Measurements from ENCODE around the gene ITGAE. TPM values are rescaled to one million over a fixed set of nuclear protein-coding genes. Genes with fewer than 3 reads are reported as not detected.
A peak's percentile ranks its signal among the peaks of the same experiment; 100 is the strongest.

ITGAE gene
- total RNA-seq, 1 experiment from 2014 or later = 14.7 TPM

DNA sequence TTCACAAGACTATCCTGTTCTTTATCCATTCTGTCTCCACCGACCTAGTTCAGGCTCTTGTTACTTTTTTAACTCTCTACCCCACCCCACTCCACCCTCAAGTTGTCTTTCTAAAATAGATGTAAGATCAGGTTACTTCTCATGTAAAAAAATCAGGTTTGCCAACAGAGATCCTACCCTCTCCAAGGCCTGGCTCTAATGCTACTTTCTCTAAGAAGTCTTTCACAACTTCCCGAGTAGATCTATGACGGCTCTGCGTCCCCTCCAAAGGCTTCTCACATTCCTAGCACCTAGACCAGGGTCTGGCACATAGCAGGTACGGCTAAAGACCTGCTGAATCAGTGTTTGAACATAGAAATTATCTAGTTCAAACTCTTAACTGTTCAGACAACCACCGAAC, 14.1 kb upstream of the ITGAE start:
- H3K27me3 Mint-ChIP-seq (ENCODE audit: unreplicated experiment) = no peaks in the 10 kb centered on the region
- CTCF ChIA-PET = no interaction called here
- no peak overlapping the region for H3K27ac Mint-ChIP-seq (ENCODE audit: unreplicated experiment)
- DNase-seq = no peak
- intact Hi-C loops (cut with micrococcal nuclease; ENCODE audit: unreplicated experiment) = no loop called here
- no peaks in the 10 kb centered on the region for H3K36me3 Mint-ChIP-seq (ENCODE audit: insufficient read depth, unreplicated experiment)
- no peaks in the 10 kb centered on the region for H3K4me1 Mint-ChIP-seq (ENCODE audit: low read depth, unreplicated experiment)
- no peak overlapping the region for H3K4me3 Mint-ChIP-seq (ENCODE audit: low read depth, unreplicated experiment)
- H3K9me3 Mint-ChIP-seq (ENCODE audit: low read depth, unreplicated experiment) = no peaks in the 10 kb centered on the region
- no TSS peak for BruUV-seq (replicated peaks)
- no peak for TF ChIP-seq CTCF (IDR thresholded peaks at IDR 0.05; ENCODE audit: unreplicated experiment)

DNA sequence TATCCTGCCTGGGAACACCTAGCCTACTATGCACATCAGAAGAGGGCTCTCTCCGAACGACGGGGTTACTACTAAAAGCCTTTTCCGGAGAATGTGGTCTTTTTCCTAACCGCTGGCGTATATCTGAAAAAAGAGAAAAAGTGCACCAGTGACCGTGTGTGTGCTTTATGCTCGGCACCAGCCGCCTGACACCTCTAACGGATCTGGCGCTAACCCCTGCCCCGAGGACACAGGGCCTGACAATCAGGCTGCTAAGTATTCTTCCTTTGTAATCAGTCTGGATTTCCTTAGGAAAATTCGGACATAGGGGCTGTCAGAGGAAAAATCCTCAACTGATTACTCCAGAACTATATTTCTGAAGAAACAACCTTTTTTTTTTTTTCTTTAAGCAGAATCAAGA, 13.4 kb upstream of the ITGAE start:
- intact Hi-C loops (cut with micrococcal nuclease; ENCODE audit: unreplicated experiment) = no loop called here
- CTCF ChIA-PET = no interaction called here
- Mint-ChIP-seq H3K9me3 (ENCODE audit: low read depth, unreplicated experiment) (no peaks in the 10 kb centered on the region), H3K4me1 (ENCODE audit: low read depth, unreplicated experiment) (no peaks in the 10 kb centered on the region), H3K4me3 (ENCODE audit: low read depth, unreplicated experiment) (no peak overlapping the region), H3K36me3 (ENCODE audit: insufficient read depth, unreplicated experiment) (peaks cover 5% of the 10 kb centered on the region), H3K27me3 (ENCODE audit: unreplicated experiment) (no peaks in the 10 kb centered on the region), H3K27ac (ENCODE audit: unreplicated experiment) (no peak overlapping the region)
- no TSS peak for BruUV-seq (replicated peaks)
- no peak for TF ChIP-seq CTCF (IDR thresholded peaks at IDR 0.05; ENCODE audit: unreplicated experiment)
- DNase-seq = no peak

DNA sequence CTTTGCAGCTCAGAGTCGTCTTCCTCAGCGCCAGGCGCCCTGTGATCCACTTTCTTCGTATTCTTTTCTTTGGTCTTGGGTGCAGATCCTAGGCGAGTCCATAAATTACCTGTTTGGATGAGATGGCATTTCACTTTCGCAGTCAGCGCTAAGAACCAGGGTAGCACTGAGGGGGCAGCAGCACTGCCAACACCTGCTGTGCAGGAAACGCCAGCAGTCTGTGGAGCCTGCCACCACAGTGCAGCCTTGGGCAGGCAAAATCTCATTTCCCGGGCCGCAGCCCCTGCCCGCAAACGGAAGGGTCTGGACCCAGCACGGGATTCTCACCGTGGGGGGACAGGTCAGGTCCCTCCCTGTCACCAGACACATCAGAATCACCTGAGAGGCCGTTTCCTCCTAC, 12.2 kb upstream of the ITGAE start:
- no peak for DNase-seq
- Mint-ChIP-seq H3K27ac (ENCODE audit: unreplicated experiment) (no peak overlapping the region), H3K36me3 (ENCODE audit: insufficient read depth, unreplicated experiment) (peaks cover 9% of the 10 kb centered on the region), H3K4me3 (ENCODE audit: low read depth, unreplicated experiment) (no peak overlapping the region), H3K27me3 (ENCODE audit: unreplicated experiment) (no peaks in the 10 kb centered on the region), H3K4me1 (ENCODE audit: low read depth, unreplicated experiment) (no peaks in the 10 kb centered on the region), H3K9me3 (ENCODE audit: low read depth, unreplicated experiment) (no peaks in the 10 kb centered on the region)
- CTCF ChIA-PET = no interaction called here
- no peak for TF ChIP-seq CTCF (IDR thresholded peaks at IDR 0.05; ENCODE audit: unreplicated experiment)
- intact Hi-C loops (cut with micrococcal nuclease; ENCODE audit: unreplicated experiment) = no loop called here
- no TSS peak for BruUV-seq (replicated peaks)

DNA sequence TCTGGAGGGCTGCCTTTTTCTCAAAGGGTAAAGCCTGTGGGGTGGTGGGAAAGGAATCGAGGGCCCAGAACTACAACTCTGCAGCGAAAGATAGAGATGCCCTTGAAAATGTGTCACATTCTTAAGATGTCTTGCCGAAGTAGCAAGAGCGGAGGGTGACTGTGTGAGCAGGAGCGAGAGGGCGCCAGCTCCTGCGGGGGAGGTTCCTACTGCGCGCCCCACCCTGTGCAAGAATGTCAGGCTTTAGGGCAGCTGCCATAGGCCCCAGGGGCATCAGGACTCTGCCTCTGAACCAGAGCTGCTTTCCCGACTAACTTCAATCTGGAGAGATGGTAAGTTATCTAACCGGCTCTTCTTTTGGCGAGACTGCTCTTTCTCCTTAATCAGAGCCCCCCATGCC, 11.8 kb upstream of the ITGAE start:
- no peak for DNase-seq
- CTCF ChIA-PET = no interaction called here
- intact Hi-C loops (cut with micrococcal nuclease; ENCODE audit: unreplicated experiment) = no loop called here
- H3K36me3 Mint-ChIP-seq (ENCODE audit: insufficient read depth, unreplicated experiment) = peaks cover 10% of the 10 kb centered on the region
- no TSS peak for BruUV-seq (replicated peaks)
- no peak overlapping the region for H3K27ac Mint-ChIP-seq (ENCODE audit: unreplicated experiment)
- no peaks in the 10 kb centered on the region for H3K4me1 Mint-ChIP-seq (ENCODE audit: low read depth, unreplicated experiment)
- TF ChIP-seq CTCF (IDR thresholded peaks at IDR 0.05; ENCODE audit: unreplicated experiment) = no peak
- no peaks in the 10 kb centered on the region for H3K27me3 Mint-ChIP-seq (ENCODE audit: unreplicated experiment)
- no peak overlapping the region for H3K4me3 Mint-ChIP-seq (ENCODE audit: low read depth, unreplicated experiment)
- H3K9me3 Mint-ChIP-seq (ENCODE audit: low read depth, unreplicated experiment) = no peaks in the 10 kb centered on the region

GRCh38 chr17:3812284-3812683, 11.3 kb upstream of the ITGAE start:
- BruUV-seq (replicated peaks) = TSS peak; percentile 33
- intact Hi-C loops (cut with micrococcal nuclease; ENCODE audit: unreplicated experiment) = no loop called here
- CTCF ChIA-PET = no interaction called here
- DNase-seq = no peak
- Mint-ChIP-seq H3K27ac (ENCODE audit: unreplicated experiment) (no peak overlapping the region), H3K4me1 (ENCODE audit: low read depth, unreplicated experiment) (no peaks in the 10 kb centered on the region), H3K4me3 (ENCODE audit: low read depth, unreplicated experiment) (no peak overlapping the region), H3K36me3 (ENCODE audit: insufficient read depth, unreplicated experiment) (peaks cover 10% of the 10 kb centered on the region), H3K9me3 (ENCODE audit: low read depth, unreplicated experiment) (no peaks in the 10 kb centered on the region), H3K27me3 (ENCODE audit: unreplicated experiment) (no peaks in the 10 kb centered on the region)
- TF ChIP-seq CTCF (IDR thresholded peaks at IDR 0.05; ENCODE audit: unreplicated experiment) = no peak
